Thyroid gland (tissue), 4 donors: ENCODE results near the gene SRPK1.

Source experiments
- POLR2A ChIP-seq, 2 donors: fragments of 450-650 bp; IDR thresholded peaks; one replicate each; pipeline ENCODE4 v1.6.1; 2017; ENCODE audit warnings: antibody characterized with exemption in 2 of 2, mild to moderate bottlenecking in 2 of 2, moderate library complexity in 1 of 2
- TF ChIP-seq, protein P1 (sequence below), 6 experiments: fragments of 200-600 bp in 3 of 6; fragments of 450-650 bp in 3 of 6; sonication (generic) in 3 of 6; IDR thresholded peaks; one replicate each; pipeline ENCODE4 v1.5.1; 2016 to 2019; ENCODE audit warnings: antibody characterized with exemption in 6 of 6, mild to moderate bottlenecking in 2 of 6, inconsistent platforms in 1 of 6, moderate library complexity in 1 of 6

DNA sequence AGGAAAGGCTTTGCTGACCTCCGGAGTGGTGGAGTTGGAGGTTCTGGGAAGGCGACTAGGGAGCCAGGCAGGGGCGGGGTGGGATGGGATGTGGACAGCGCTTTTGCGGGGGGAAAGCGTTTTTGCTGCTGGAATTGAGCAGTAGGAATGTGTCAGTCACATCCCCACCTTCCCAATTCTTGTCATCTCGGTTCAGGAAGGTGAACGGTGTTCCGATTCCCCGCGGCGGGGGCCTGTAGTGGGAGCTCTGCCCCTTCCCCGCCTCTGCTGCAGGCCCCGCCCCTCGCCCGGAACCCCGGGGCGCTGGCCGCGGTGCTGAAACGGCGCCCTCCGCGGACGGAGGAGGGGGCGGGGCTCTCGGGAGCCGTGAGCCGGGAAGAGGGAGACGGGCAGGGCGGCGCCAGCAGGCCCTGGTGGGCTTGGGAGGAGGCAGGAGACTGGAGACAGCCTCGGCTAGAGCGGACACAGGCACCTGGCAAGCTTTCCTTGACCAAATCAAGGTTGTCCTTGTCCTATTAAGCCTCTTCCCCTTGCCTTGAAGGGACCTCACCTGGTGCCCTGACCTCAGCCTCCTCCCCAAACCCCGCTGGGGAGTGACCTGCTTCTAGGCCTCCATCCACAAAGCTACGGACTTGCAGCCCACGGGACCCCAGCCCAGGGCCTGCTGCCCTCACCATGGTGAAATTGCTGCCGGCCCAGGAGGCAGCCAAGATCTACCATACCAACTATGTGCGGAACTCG, 115.7 kb downstream of the SRPK1 start, which contains the start of gene LHFPL5:
- TF ChIP-seq, protein P1, sequence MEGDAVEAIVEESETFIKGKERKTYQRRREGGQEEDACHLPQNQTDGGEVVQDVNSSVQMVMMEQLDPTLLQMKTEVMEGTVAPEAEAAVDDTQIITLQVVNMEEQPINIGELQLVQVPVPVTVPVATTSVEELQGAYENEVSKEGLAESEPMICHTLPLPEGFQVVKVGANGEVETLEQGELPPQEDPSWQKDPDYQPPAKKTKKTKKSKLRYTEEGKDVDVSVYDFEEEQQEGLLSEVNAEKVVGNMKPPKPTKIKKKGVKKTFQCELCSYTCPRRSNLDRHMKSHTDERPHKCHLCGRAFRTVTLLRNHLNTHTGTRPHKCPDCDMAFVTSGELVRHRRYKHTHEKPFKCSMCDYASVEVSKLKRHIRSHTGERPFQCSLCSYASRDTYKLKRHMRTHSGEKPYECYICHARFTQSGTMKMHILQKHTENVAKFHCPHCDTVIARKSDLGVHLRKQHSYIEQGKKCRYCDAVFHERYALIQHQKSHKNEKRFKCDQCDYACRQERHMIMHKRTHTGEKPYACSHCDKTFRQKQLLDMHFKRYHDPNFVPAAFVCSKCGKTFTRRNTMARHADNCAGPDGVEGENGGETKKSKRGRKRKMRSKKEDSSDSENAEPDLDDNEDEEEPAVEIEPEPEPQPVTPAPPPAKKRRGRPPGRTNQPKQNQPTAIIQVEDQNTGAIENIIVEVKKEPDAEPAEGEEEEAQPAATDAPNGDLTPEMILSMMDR (IDR thresholded peaks at IDR 0.05), result no peak
- TF ChIP-seq POLR2A (IDR thresholded peaks at IDR 0.05), result no peak
